Measurements from ENCODE around the gene SLC16A11. TPM values are rescaled to one million over a fixed set of nuclear protein-coding genes. Genes with fewer than 3 reads are reported as not detected.
A peak's percentile ranks its signal among the peaks of the same experiment; 100 is the strongest.
"Not testable (repeated sequence)": the region's sequence is repeated elsewhere in the genome, so short reads cannot be mapped to it uniquely, and the experiment has no call there.

SLC16A11 gene
- under 0.01 and 0.17 TPM in 2 replicates for total RNA-seq
- not detected in 2 replicates for polyA plus RNA-seq
- polyA plus RNA-seq (2012): 0.12 and 0.28 TPM in 2 replicates
- 0.70 TPM in 1 of 2 replicates, not detected in the other for polyA minus RNA-seq (ENCODE audit: low replicate concordance)

GRCh38 chr17:7043497-7044198 is at the start of gene SLC16A11:
SLC16A11 (minus strand) TSS chr17:7044092; CDS start chr17:7043513, 579 bp downstream.
- no peak for TF ChIP-seq CTCF (conservative IDR thresholded peaks at IDR 0.05 in 1 of 2, IDR thresholded peaks at IDR 0.05 in 1 of 2; ENCODE audit: low read depth in 1 of 2, low read length in 2 of 2)
- peak; percentile 4 for TF ChIP-seq EZH2 (IDR thresholded peaks at IDR 0.05; ENCODE audit: low read length, missing control alignments)
- peaks cover 18% of the 10 kb centered on the region for H3K27me3 ChIP-seq (ENCODE audit: control insufficient read depth, insufficient read depth, low read length)
- peaks cover 3% of the 10 kb centered on the region for H3K4me1 ChIP-seq (ENCODE audit: control insufficient read depth, extremely low read depth, insufficient read depth, low read length)
- peak within 1 kb of the TSS; percentile 39 for H2AFZ ChIP-seq (ENCODE audit: low read length)
- DNase-seq (ENCODE audit: low read depth in 2 of 2): no peak
- no peak within 1 kb of the TSS for H3K27ac ChIP-seq (ENCODE audit: insufficient read depth, low read length)
- peak within 1 kb of the TSS; percentile 16 to 51 (median 21) for H3K4me3 ChIP-seq (replicated peaks in 1 of 4; ENCODE audit: control extremely low read depth in 1 of 4, insufficient read depth in 1 of 4, low read depth in 3 of 4, low read length in 4 of 4)
- H3K36me3 ChIP-seq (ENCODE audit: control insufficient read depth, insufficient read depth, low read length): no peaks in the 10 kb centered on the region
- no peaks in the 10 kb centered on the region for H4K20me1 ChIP-seq (ENCODE audit: control insufficient read depth, extremely low read depth, insufficient read depth, low read length)
- H3K79me2 ChIP-seq (ENCODE audit: control insufficient read depth, insufficient read depth, low read length): no peaks in the 10 kb centered on the region
- peak within 1 kb of the TSS; percentile 68 for H3K4me2 ChIP-seq (ENCODE audit: extremely low read depth, insufficient read depth, low read length)
- H3K9me3 ChIP-seq (ENCODE audit: control insufficient read depth, insufficient read depth, low read depth, low read length): no peaks in the 10 kb centered on the region
- H3K9ac ChIP-seq (ENCODE audit: insufficient read depth, low read length): peak within 1 kb of the TSS; percentile 45

GRCh38 chr17:7091311-7092005 is 47.6 kb upstream of the SLC16A11 start:
- H3K36me3 ChIP-seq (ENCODE audit: control insufficient read depth, insufficient read depth, low read length); H3K9ac ChIP-seq (ENCODE audit: insufficient read depth, low read length); H3K79me2 ChIP-seq (ENCODE audit: control insufficient read depth, insufficient read depth, low read length); DNase-seq (ENCODE audit: low read depth in 2 of 2); H2AFZ ChIP-seq (ENCODE audit: low read length); H3K27me3 ChIP-seq (ENCODE audit: control insufficient read depth, insufficient read depth, low read length); H3K9me3 ChIP-seq (ENCODE audit: control insufficient read depth, insufficient read depth, low read depth, low read length); H3K4me2 ChIP-seq (ENCODE audit: extremely low read depth, insufficient read depth, low read length); H3K4me1 ChIP-seq (ENCODE audit: control insufficient read depth, extremely low read depth, insufficient read depth, low read length); H3K4me3 ChIP-seq (replicated peaks in 1 of 4; ENCODE audit: control extremely low read depth in 1 of 4, insufficient read depth in 1 of 4, low read depth in 3 of 4, low read length in 4 of 4); H3K27ac ChIP-seq (ENCODE audit: insufficient read depth, low read length); H4K20me1 ChIP-seq (ENCODE audit: control insufficient read depth, extremely low read depth, insufficient read depth, low read length): not testable (repeated sequence)

GRCh38 chr17:7089570-7089969 is 45.7 kb upstream of the SLC16A11 start:
- H3K4me3 ChIP-seq (replicated peaks in 1 of 4; ENCODE audit: control extremely low read depth in 1 of 4, insufficient read depth in 1 of 4, low read depth in 3 of 4, low read length in 4 of 4); DNase-seq (ENCODE audit: low read depth in 2 of 2); H2AFZ ChIP-seq (ENCODE audit: low read length); H3K79me2 ChIP-seq (ENCODE audit: control insufficient read depth, insufficient read depth, low read length); H3K9me3 ChIP-seq (ENCODE audit: control insufficient read depth, insufficient read depth, low read depth, low read length); H4K20me1 ChIP-seq (ENCODE audit: control insufficient read depth, extremely low read depth, insufficient read depth, low read length); H3K4me2 ChIP-seq (ENCODE audit: extremely low read depth, insufficient read depth, low read length); H3K27me3 ChIP-seq (ENCODE audit: control insufficient read depth, insufficient read depth, low read length); H3K36me3 ChIP-seq (ENCODE audit: control insufficient read depth, insufficient read depth, low read length); H3K9ac ChIP-seq (ENCODE audit: insufficient read depth, low read length); H3K27ac ChIP-seq (ENCODE audit: insufficient read depth, low read length); H3K4me1 ChIP-seq (ENCODE audit: control insufficient read depth, extremely low read depth, insufficient read depth, low read length): not testable (repeated sequence)

- H3K4me3 ChIP-seq (replicated peaks in 1 of 4; ENCODE audit: control extremely low read depth in 1 of 4, insufficient read depth in 1 of 4, low read depth in 3 of 4, low read length in 4 of 4); H3K79me2 ChIP-seq (ENCODE audit: control insufficient read depth, insufficient read depth, low read length); H3K9ac ChIP-seq (ENCODE audit: insufficient read depth, low read length); H3K4me1 ChIP-seq (ENCODE audit: control insufficient read depth, extremely low read depth, insufficient read depth, low read length); H3K4me2 ChIP-seq (ENCODE audit: extremely low read depth, insufficient read depth, low read length); H3K9me3 ChIP-seq (ENCODE audit: control insufficient read depth, insufficient read depth, low read depth, low read length); H3K36me3 ChIP-seq (ENCODE audit: control insufficient read depth, insufficient read depth, low read length); H3K27me3 ChIP-seq (ENCODE audit: control insufficient read depth, insufficient read depth, low read length); H4K20me1 ChIP-seq (ENCODE audit: control insufficient read depth, extremely low read depth, insufficient read depth, low read length); DNase-seq (ENCODE audit: low read depth in 2 of 2); H3K27ac ChIP-seq (ENCODE audit: insufficient read depth, low read length); H2AFZ ChIP-seq (ENCODE audit: low read length): not testable (repeated sequence)
These were observed 44.5 kb upstream of the SLC16A11 start for GRCh38 chr17:7088442-7088841.

All from fibroblast of lung (primary cell).